GM18508 (cell line): ENCODE results near the gene LAMA2.

Source experiments
- ATAC-seq: cut with Tn5 transposase; IDR thresholded peaks from one replicate; pipeline ENCODE4 v1.9.1; 2021; ENCODE audit warnings: moderate number of reproducible peaks; ENCODE audit not compliant: insufficient read depth, unreplicated experiment

Gene LAMA2

GRCh38 chr6:129469070-129469662 is 586.2 kb downstream of the LAMA2 start:
- no peak for ATAC-seq

GRCh38 chr6:129472239-129472638 is 589.3 kb downstream of the LAMA2 start:
- no peak for ATAC-seq

- no peak for ATAC-seq
These were observed 590.6 kb downstream of the LAMA2 start for GRCh38 chr6:129473546-129473945.

GRCh38 chr6:129475477-129476247 is 592.7 kb downstream of the LAMA2 start:
- ATAC-seq = no peak

GRCh38 chr6:129476248-129476564 is 593.3 kb downstream of the LAMA2 start:
- ATAC-seq = no peak

- ATAC-seq = no peak
These were observed 593.9 kb downstream of the LAMA2 start for GRCh38 chr6:129476810-129477209.

- no peak for ATAC-seq
These were observed 595.4 kb downstream of the LAMA2 start for GRCh38 chr6:129478379-129478778.

GRCh38 chr6:129481706-129482105 is 598.8 kb downstream of the LAMA2 start:
- no peak for ATAC-seq

GRCh38 chr6:129485746-129486145 is 602.8 kb downstream of the LAMA2 start:
- ATAC-seq = no peak

GRCh38 chr6:129486327-129486726 is 603.4 kb downstream of the LAMA2 start:
- no peak for ATAC-seq

GRCh38 chr6:129488313-129488712 is 605.4 kb downstream of the LAMA2 start:
- ATAC-seq = no peak

- no peak for ATAC-seq
These were observed 606.4 kb downstream of the LAMA2 start for GRCh38 chr6:129489215-129489765.

- ATAC-seq = peak; percentile 79
These were observed 607.8 kb downstream of the LAMA2 start for GRCh38 chr6:129490521-129491255.

- ATAC-seq = no peak
These were observed 608.5 kb downstream of the LAMA2 start for GRCh38 chr6:129491436-129491835.

GRCh38 chr6:129492260-129492659 is 609.3 kb downstream of the LAMA2 start:
- no peak for ATAC-seq

GRCh38 chr6:129493354-129493902 is 610.5 kb downstream of the LAMA2 start:
- ATAC-seq = no peak

GRCh38 chr6:129494099-129494498 is 611.2 kb downstream of the LAMA2 start:
- no peak for ATAC-seq

- no peak for ATAC-seq
These were observed 611.6 kb downstream of the LAMA2 start for GRCh38 chr6:129494586-129494985.

- no peak for ATAC-seq
These were observed 612.7 kb downstream of the LAMA2 start for GRCh38 chr6:129495652-129496051.

- ATAC-seq = no peak
These were observed 614.8 kb downstream of the LAMA2 start for GRCh38 chr6:129497481-129498441.
